DND-41 (cell line): ENCODE measurements around the gene PPP2R5B.

Source experiments
- ATAC-seq: fragments of 200-7000 bp; cut with Tn5 transposase; 3 replicates; pipeline ENCODE4 v1.9.1; 2021; ENCODE audit warnings: low read depth; ENCODE audit not compliant: insufficient read depth
- DNase-seq: peaks from one replicate; pipeline ENCODE4 v3.0.0-alpha.2; 2020
- H2AFZ ChIP-seq: 2 replicates; pipeline ENCODE4 v1.6.0; 2012; ENCODE audit warnings: low read depth, low read length
- H3K27ac ChIP-seq: 2 replicates; pipeline ENCODE4 v1.5.1; 2012; ENCODE audit warnings: low read length, inconsistent platforms
- H3K27me3 ChIP-seq: fragments of 200-600 bp; sonication (generic); 2 replicates; pipeline ENCODE4 v1.6.0; 2012; ENCODE audit warnings: low read length, mild to moderate bottlenecking, inconsistent platforms; ENCODE audit not compliant: insufficient read depth, poor library complexity
- H3K36me3 ChIP-seq: 2 replicates; pipeline ENCODE4 v1.5.1; 2012; ENCODE audit warnings: low read length, inconsistent platforms; ENCODE audit not compliant: insufficient read depth
- H3K4me1 ChIP-seq: 2 replicates; pipeline ENCODE4 v1.5.1; 2012; ENCODE audit warnings: mild to moderate bottlenecking, low read length; ENCODE audit not compliant: insufficient read depth
- H3K4me2 ChIP-seq: 2 replicates; pipeline ENCODE4 v1.6.0; 2012; ENCODE audit warnings: mild to moderate bottlenecking, moderate library complexity, low read length, inconsistent platforms; ENCODE audit not compliant: insufficient read depth
- H3K4me3 ChIP-seq, 2 experiments: fragments of 200-600 bp in 1 of 2; shearing (Covaris generic) in 1 of 2; 2 replicates each; pipeline ENCODE4 v1.5.1; 2012 to 2016; ENCODE audit warnings: inconsistent platforms in 2 of 2, low read length in 2 of 2, mild to moderate bottlenecking in 2 of 2, low read depth in 1 of 2, moderate library complexity in 1 of 2
- H3K79me2 ChIP-seq: 2 replicates; pipeline ENCODE4 v1.6.0; 2012; ENCODE audit warnings: low read length, inconsistent platforms; ENCODE audit not compliant: insufficient read depth
- H3K9ac ChIP-seq: 2 replicates; pipeline ENCODE4 v1.6.0; 2012; ENCODE audit warnings: low read depth, mild to moderate bottlenecking, inconsistent platforms, low read length, moderate library complexity
- H3K9me3 ChIP-seq: 2 replicates; pipeline ENCODE4 v1.5.1; 2012; ENCODE audit warnings: low read length, moderate library complexity, mild to moderate bottlenecking, inconsistent platforms; ENCODE audit not compliant: insufficient read depth, severe bottlenecking
- H4K20me1 ChIP-seq: 2 replicates; pipeline ENCODE4 v1.6.0; 2012; ENCODE audit warnings: low read length; ENCODE audit not compliant: insufficient read depth
- CTCF ChIP-seq: IDR thresholded peaks from 2 replicates; pipeline ENCODE4 v1.5.1; 2012; ENCODE audit warnings: borderline replicate concordance, low read length, moderate library complexity, mild to moderate bottlenecking; ENCODE audit not compliant: poor library complexity, severe bottlenecking; ENCODE audit errors: extremely low read depth
- EZH2 ChIP-seq: IDR thresholded peaks from 3 replicates; pipeline ENCODE4 v1.6.1; 2012; ENCODE audit warnings: borderline replicate concordance, low read depth, mild to moderate bottlenecking, moderate library complexity, low read length, inconsistent platforms; ENCODE audit not compliant: severe bottlenecking

PPP2R5B gene

DNA sequence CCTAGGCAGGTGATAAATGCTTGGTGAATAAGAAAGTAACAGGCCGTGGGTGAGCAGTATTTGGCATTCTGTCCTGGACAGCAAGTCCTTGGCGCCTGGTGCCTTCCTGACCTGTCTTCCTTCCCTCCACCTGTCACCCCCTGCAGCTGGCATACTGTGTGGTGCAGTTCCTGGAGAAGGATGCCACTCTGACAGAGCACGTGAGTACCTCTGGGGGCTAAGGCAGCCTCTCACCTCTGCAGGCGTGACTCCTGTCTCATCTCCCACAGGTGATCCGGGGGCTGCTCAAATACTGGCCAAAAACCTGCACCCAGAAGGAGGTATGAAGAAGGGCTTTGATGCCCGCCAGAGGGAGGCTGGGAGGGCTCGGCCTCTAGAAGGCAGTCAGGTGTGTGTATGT lies 6.8 kb downstream of the PPP2R5B start:
- no peak overlapping the region for H3K27ac ChIP-seq
- no peak for ATAC-seq

GRCh38 chr11:64932324-64932723 lies 7.8 kb downstream of the PPP2R5B start:
- Histone ChIP-seq H4K20me1 (no peaks in the 10 kb centered on the region), H3K4me1 (no peaks in the 10 kb centered on the region), H3K36me3 (peaks cover 32% of the 10 kb centered on the region), H3K9ac (no peak overlapping the region), H2AFZ (no peak overlapping the region), H3K4me2 (no peak overlapping the region), H3K79me2 (no peaks in the 10 kb centered on the region), H3K4me3 (no peak overlapping the region), H3K9me3 (no peaks in the 10 kb centered on the region), H3K27me3 (no peaks in the 10 kb centered on the region), H3K27ac (no peak overlapping the region)
- DNase-seq (no peak), ATAC-seq (no peak)
- TF ChIP-seq CTCF (no peak), EZH2 (no peak)

More for the DNA sequence above, 6.8 kb downstream of the PPP2R5B start:
- Histone ChIP-seq H3K4me2 (no peak overlapping the region), H4K20me1 (no peaks in the 10 kb centered on the region), H3K4me1 (no peaks in the 10 kb centered on the region), H3K79me2 (no peaks in the 10 kb centered on the region), H3K27me3 (no peaks in the 10 kb centered on the region), H3K9me3 (no peaks in the 10 kb centered on the region), H3K9ac (no peak overlapping the region), H3K36me3 (peaks cover 32% of the 10 kb centered on the region), H3K4me3 (no peak overlapping the region), H2AFZ (no peak overlapping the region)
- no peak for TF ChIP-seq CTCF
- no peak for TF ChIP-seq EZH2
- DNase-seq, result no peak

GRCh38 chr11:64933213-64933934 lies 8.9 kb downstream of the PPP2R5B start:
- no peak overlapping the region for H2AFZ ChIP-seq
- no peak overlapping the region for H3K9ac ChIP-seq
- no peaks in the 10 kb centered on the region for H4K20me1 ChIP-seq
- ATAC-seq (no peak), DNase-seq (no peak)
- no peaks in the 10 kb centered on the region for H3K9me3 ChIP-seq
- no peaks in the 10 kb centered on the region for H3K79me2 ChIP-seq
- H3K4me2 ChIP-seq, result no peak overlapping the region
- peaks cover 32% of the 10 kb centered on the region for H3K36me3 ChIP-seq
- peaks cover 3% of the 10 kb centered on the region for H3K27me3 ChIP-seq
- H3K27ac ChIP-seq, result no peak overlapping the region
- no peaks in the 10 kb centered on the region for H3K4me1 ChIP-seq
- TF ChIP-seq CTCF (no peak), EZH2 (no peak)
- no peak overlapping the region for H3K4me3 ChIP-seq
